ENCODE results near the gene CPNE4. TPM values are rescaled to one million over a fixed set of nuclear protein-coding genes. Genes with fewer than 3 reads are reported as not detected.

Gene CPNE4
- total RNA-seq, 4 donors from 2014 or later = not detected

DNA sequence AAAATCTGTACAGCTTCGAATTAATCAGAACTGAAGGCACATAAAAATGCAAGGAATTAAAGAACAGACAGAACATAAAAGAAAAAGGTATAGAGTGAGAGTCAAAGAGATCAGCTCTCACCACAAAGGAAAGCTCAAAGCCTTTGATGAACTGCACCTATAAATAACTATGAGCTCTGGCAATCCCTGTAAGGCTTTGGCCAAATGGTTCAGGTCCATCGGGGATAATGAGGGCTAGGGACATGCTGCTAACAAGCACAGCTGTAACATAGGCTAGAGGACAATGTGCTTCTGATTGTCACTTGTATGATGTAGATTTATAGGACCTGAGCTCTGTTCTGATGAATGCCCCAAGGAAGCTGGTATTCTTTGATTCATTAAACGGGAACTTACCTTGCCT is 418.1 kb downstream of the CPNE4 start:
- no peaks in the 10 kb centered on the region for H3K4me1 ChIP-seq
- no peaks in the 10 kb centered on the region for H3K27me3 ChIP-seq
- TF ChIP-seq, protein P1, sequence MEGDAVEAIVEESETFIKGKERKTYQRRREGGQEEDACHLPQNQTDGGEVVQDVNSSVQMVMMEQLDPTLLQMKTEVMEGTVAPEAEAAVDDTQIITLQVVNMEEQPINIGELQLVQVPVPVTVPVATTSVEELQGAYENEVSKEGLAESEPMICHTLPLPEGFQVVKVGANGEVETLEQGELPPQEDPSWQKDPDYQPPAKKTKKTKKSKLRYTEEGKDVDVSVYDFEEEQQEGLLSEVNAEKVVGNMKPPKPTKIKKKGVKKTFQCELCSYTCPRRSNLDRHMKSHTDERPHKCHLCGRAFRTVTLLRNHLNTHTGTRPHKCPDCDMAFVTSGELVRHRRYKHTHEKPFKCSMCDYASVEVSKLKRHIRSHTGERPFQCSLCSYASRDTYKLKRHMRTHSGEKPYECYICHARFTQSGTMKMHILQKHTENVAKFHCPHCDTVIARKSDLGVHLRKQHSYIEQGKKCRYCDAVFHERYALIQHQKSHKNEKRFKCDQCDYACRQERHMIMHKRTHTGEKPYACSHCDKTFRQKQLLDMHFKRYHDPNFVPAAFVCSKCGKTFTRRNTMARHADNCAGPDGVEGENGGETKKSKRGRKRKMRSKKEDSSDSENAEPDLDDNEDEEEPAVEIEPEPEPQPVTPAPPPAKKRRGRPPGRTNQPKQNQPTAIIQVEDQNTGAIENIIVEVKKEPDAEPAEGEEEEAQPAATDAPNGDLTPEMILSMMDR (IDR thresholded peaks at IDR 0.05 in 4 of 5, conservative IDR thresholded peaks at IDR 0.05 in 1 of 5) = no peak
- no peak for TF ChIP-seq POLR2A (IDR thresholded peaks at IDR 0.05)
- no peak overlapping the region for H3K4me3 ChIP-seq
- in situ Hi-C loops (cut with MboI; ENCODE audit: low sequenced_read_pairs in 4 of 4) = no loop called here
- no peaks in the 10 kb centered on the region for H3K9me3 ChIP-seq
- ATAC-seq = no peak
- H3K27ac ChIP-seq = no peak overlapping the region
- H3K36me3 ChIP-seq = no peaks in the 10 kb centered on the region
- intact Hi-C loops (cut with DNase I; ENCODE audit: low total_unique reads) = no loop called here
- no peak for DNase-seq

DNA sequence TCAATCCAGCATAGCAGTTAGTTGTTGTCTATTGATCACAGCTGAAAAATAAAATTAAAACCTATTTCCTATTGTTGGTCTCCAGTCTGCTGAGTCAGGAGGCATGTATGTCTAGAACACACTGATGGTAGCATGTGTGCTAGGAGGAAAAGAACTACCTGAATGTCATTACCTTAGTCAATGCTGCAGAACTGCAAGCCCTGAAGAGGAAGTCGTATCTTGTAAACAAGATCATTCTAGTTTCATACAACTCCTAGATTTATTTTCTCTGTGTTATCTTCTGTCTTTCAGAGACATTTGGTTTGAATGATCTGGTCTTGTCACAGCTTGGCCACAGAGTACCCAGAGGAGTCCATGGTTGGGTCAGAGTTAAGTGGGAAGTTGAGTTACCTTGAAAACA is 422.1 kb downstream of the CPNE4 start:
- DNase-seq = no peak
- H3K4me1 ChIP-seq = no peaks in the 10 kb centered on the region
- H3K36me3 ChIP-seq = no peaks in the 10 kb centered on the region
- no peaks in the 10 kb centered on the region for H3K9me3 ChIP-seq
- ATAC-seq = no peak
- intact Hi-C loops (cut with DNase I; ENCODE audit: low total_unique reads) (no loop called here), in situ Hi-C loops (cut with MboI; ENCODE audit: low sequenced_read_pairs in 4 of 4) (no loop called here)
- H3K27ac ChIP-seq = no peak overlapping the region
- no peak overlapping the region for H3K4me3 ChIP-seq
- no peak for TF ChIP-seq POLR2A (IDR thresholded peaks at IDR 0.05)
- TF ChIP-seq, protein P1 (IDR thresholded peaks at IDR 0.05 in 4 of 5, conservative IDR thresholded peaks at IDR 0.05 in 1 of 5) = no peak
- no peaks in the 10 kb centered on the region for H3K27me3 ChIP-seq

DNA sequence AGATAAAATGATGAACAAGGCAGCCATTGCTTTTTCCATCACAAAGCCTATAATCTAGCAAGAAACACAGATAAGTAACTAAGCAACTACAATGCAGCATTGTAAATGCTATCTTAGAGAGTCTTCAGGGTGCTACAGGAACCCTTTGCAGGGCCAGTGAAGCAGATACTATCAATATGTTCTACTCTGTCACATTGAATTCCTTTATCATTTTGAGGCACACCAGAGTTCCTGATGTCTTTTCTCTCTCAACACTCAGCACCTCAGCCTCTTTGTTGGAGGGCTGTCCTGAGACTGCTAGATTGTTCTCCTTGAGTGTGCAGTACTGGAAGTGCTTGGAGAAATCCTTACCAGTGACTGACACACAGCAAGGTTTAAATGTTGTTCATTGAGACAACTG is 424.6 kb downstream of the CPNE4 start:
- no peak for ATAC-seq
- H3K27me3 ChIP-seq = no peaks in the 10 kb centered on the region

DNA sequence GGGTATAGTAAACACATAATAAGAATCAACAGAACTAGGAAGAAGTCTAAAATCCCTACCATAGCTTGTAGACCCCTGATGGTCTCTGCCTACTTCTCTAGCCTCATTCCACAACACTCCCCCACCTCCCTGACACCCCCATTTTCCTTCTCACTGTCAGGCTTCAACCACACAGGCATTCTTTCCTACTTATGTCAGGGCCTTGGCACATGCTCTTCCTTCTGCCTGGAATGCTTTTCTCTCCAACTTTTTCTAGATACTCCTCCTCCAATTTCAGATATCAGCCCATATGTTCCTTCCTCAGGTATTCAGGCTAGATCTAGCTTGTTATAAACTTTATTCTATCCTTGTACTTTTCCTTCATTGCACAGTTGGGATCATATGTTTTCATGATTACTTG is 426.1 kb downstream of the CPNE4 start:
- Histone ChIP-seq H3K4me1 (no peaks in the 10 kb centered on the region), H3K4me3 (no peak overlapping the region), H3K27me3 (no peaks in the 10 kb centered on the region), H3K36me3 (no peaks in the 10 kb centered on the region), H3K27ac (no peak overlapping the region), H3K9me3 (no peaks in the 10 kb centered on the region)
- ATAC-seq (no peak), DNase-seq (no peak)
- intact Hi-C loops (cut with DNase I; ENCODE audit: low total_unique reads) (no loop called here), in situ Hi-C loops (cut with MboI; ENCODE audit: low sequenced_read_pairs in 4 of 4) (no loop called here)
- TF ChIP-seq, protein P1 (IDR thresholded peaks at IDR 0.05 in 4 of 5, conservative IDR thresholded peaks at IDR 0.05 in 1 of 5) = no peak
- no peak for TF ChIP-seq POLR2A (IDR thresholded peaks at IDR 0.05)

More for the DNA sequence above, 424.6 kb downstream of the CPNE4 start:
- TF ChIP-seq POLR2A (IDR thresholded peaks at IDR 0.05) = no peak
- TF ChIP-seq, protein P1 (IDR thresholded peaks at IDR 0.05 in 4 of 5, conservative IDR thresholded peaks at IDR 0.05 in 1 of 5) = no peak
- Histone ChIP-seq H3K4me3 (no peak overlapping the region), H3K4me1 (no peaks in the 10 kb centered on the region), H3K27ac (no peak overlapping the region), H3K9me3 (no peaks in the 10 kb centered on the region), H3K36me3 (no peaks in the 10 kb centered on the region)
- in situ Hi-C loops (cut with MboI; ENCODE audit: low sequenced_read_pairs in 4 of 4) (no loop called here), intact Hi-C loops (cut with DNase I; ENCODE audit: low total_unique reads) (no loop called here)
- no peak for DNase-seq

DNA sequence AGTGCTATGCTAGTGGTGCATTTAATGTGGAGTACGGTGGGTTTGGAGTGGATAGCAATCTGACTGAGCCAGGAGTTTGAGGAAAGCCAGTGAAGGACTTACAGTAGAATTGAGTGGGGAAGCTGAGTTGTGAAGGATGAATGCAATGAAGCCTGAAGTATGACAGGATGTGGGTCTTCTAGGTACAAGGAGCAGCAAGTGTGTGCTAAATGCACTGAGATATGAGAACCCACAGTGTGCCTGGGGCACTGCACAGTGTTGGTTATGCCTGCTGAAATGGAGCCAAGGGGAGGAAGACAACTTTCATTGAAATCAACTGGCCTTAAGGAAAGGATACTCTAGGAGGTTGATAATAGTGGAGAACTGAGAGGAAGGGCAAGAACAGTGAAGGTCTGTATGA is 426.5 kb downstream of the CPNE4 start:
- in situ Hi-C loops (cut with MboI; ENCODE audit: low sequenced_read_pairs in 4 of 4) = no loop called here
- no peak for ATAC-seq

More for the DNA sequence above, 426.5 kb downstream of the CPNE4 start:
- no peaks in the 10 kb centered on the region for H3K27me3 ChIP-seq
- no peak overlapping the region for H3K27ac ChIP-seq
- H3K4me3 ChIP-seq = no peak overlapping the region
- no peaks in the 10 kb centered on the region for H3K36me3 ChIP-seq
- intact Hi-C loops (cut with DNase I; ENCODE audit: low total_unique reads) = no loop called here
- H3K9me3 ChIP-seq = no peaks in the 10 kb centered on the region
- no peaks in the 10 kb centered on the region for H3K4me1 ChIP-seq
- TF ChIP-seq, protein P1 (IDR thresholded peaks at IDR 0.05 in 4 of 5, conservative IDR thresholded peaks at IDR 0.05 in 1 of 5) = no peak
- TF ChIP-seq POLR2A (IDR thresholded peaks at IDR 0.05) = no peak
- DNase-seq = no peak
